K562 (cell line): ENCODE results near the gene IRAK3. TPM values are rescaled to one million over a fixed set of nuclear protein-coding genes. Genes with fewer than 3 reads are reported as not detected.

Source experiments
- ATF1 ChIP-seq, 2 experiments: fragments of 450-650 bp in 1 of 2; IDR thresholded peaks; 2 replicates each; pipeline ENCODE4 v1.6.1; 2016; ENCODE audit warnings: missing compliant biosample characterization in 1 of 2, missing genetic modification characterization in 1 of 2
- ATF6 ChIP-seq: sonication (generic); formaldehyde crosslinking; IDR thresholded peaks from 2 replicates; pipeline ENCODE4 v1.4.0; 2020; ENCODE audit warnings: mild to moderate bottlenecking, missing genetic modification reagents
- C11orf30 ChIP-seq: fragments of 450-650 bp; IDR thresholded peaks from 2 replicates; pipeline ENCODE4 v1.6.1; 2016; ENCODE audit warnings: low read depth, mild to moderate bottlenecking
- CBX3 ChIP-seq, 2 experiments: IDR thresholded peaks; 1 replicate in 1 of 2; 2 replicates in 1 of 2; pipeline ENCODE4 v1.6.1; 2012; ENCODE audit warnings: inconsistent platforms in 2 of 2, low read length in 2 of 2, borderline replicate concordance in 1 of 2, control low read depth in 1 of 2
- CEBPB ChIP-seq: fragments of 450-650 bp; IDR thresholded peaks from 2 replicates; pipeline ENCODE4 v1.6.1; 2016; ENCODE audit warnings: missing genetic modification characterization, missing compliant biosample characterization
- E2F4 ChIP-seq: sonication (generic); formaldehyde crosslinking; IDR thresholded peaks from 2 replicates; pipeline ENCODE4 v1.8.0; 2022; ENCODE audit warnings: mild to moderate bottlenecking, low read depth, missing genetic modification reagents
- GABPB1 ChIP-seq: sonication (generic); formaldehyde crosslinking; IDR thresholded peaks from 2 replicates; pipeline ENCODE4 v1.8.0; 2022; ENCODE audit warnings: mild to moderate bottlenecking, missing genetic modification reagents
- GATAD2A ChIP-seq: fragments of 450-650 bp; IDR thresholded peaks from 2 replicates; pipeline ENCODE4 v1.6.1; 2017
- MAFK ChIP-seq: IDR thresholded peaks from 2 replicates; pipeline ENCODE4 v1.6.1; 2011; ENCODE audit warnings: low read length, improper control_type of control experiment
- NFE2 ChIP-seq: IDR thresholded peaks from 2 replicates; pipeline ENCODE4 v1.6.1; 2014; ENCODE audit warnings: antibody characterized with exemption, low read depth
- NUFIP1 ChIP-seq: fragments of 450-650 bp; IDR thresholded peaks from 2 replicates; pipeline ENCODE4 v1.6.1; 2018; ENCODE audit not compliant: partially characterized antibody
- POU5F1 ChIP-seq: fragments of 150-350 bp; IDR thresholded peaks from 2 replicates; pipeline ENCODE4 v1.6.1; 2014; ENCODE audit warnings: borderline replicate concordance, low read length, low read depth, mild to moderate bottlenecking; ENCODE audit not compliant: partially characterized antibody
- PYGO2 ChIP-seq: fragments of 450-650 bp; IDR thresholded peaks from 2 replicates; pipeline ENCODE4 v1.6.1; 2016; ENCODE audit warnings: mild to moderate bottlenecking, missing genetic modification characterization, moderate library complexity, missing compliant biosample characterization
- RBM17 ChIP-seq: fragments of 200-400 bp; formaldehyde crosslinking; IDR thresholded peaks from 2 replicates; pipeline ENCODE4 v1.6.1; 2017; ENCODE audit warnings: low read depth, mild to moderate bottlenecking, low read length, borderline replicate concordance
- XRCC4 ChIP-seq: IDR thresholded peaks from one replicate; pipeline ENCODE4 v1.6.1; 2011; ENCODE audit not compliant: insufficient read depth, insufficient read length; ENCODE audit errors: extremely low read depth
- ZNF253 ChIP-seq: fragments of 250-450 bp; sonication (Bioruptor Pico); conservative IDR thresholded peaks from 2 replicates; pipeline ENCODE4 v1.6.1; 2021; ENCODE audit warnings: mild to moderate bottlenecking
- ZNF316 ChIP-seq: fragments of 450-650 bp; IDR thresholded peaks from 2 replicates; pipeline ENCODE4 v1.6.1; 2016
- polyA plus RNA-seq, 8 experiments: library from polyadenylated mRNA; depleted of rRNA in 4 of 8; stranded (reverse) in 5 of 8; unstranded in 3 of 8; fragments of >200 nt; fragmentation: Nextera tagmentation in 2 of 8; fragmentation: Illumina TruSeq in 1 of 8; extraction: Ambion mirVana in 2 of 8; extraction: Trizol in 1 of 8; gene quantifications; 2 replicates each; pipeline versions ENCODE4 v1.2.1 to v1.2.3, GENCODE V29; 2011 to 2014; ENCODE audit warnings: inconsistent platforms in 1 of 8, missing spikeins in 1 of 8
- total RNA-seq, 7 experiments: library from RNA; depleted of rRNA in 6 of 7; stranded (reverse); fragments of >200 nt in 6 of 7; fragmentation: Illumina TruSeq in 2 of 7; extraction: Trizol in 2 of 7; gene quantifications; 2 replicates each; pipeline versions ENCODE4 v1.2.1 to v1.2.3, GENCODE V29; 2011 to 2021; ENCODE audit warnings: low replicate concordance in 1 of 7
- TF ChIP-seq, protein P1 (sequence below): IDR thresholded peaks from 2 replicates; pipeline ENCODE4 v1.6.1; 2014; ENCODE audit warnings: antibody characterized with exemption

Gene IRAK3
- total and polyA plus RNA-seq, 9 of the 15 experiments (the other 6 are each of a cell fraction or from before 2014, with no cell fraction given) = 0.06 to 0.09 (median 0.07) TPM; not detected in 6

GRCh38 chr12:66169221-66170170, 19.5 kb upstream of the IRAK3 start, which contains the start of gene TMBIM4 (continued):
- peak; percentile 97 for TF ChIP-seq CEBPB
- no peak for TF ChIP-seq POU5F1
- TF ChIP-seq XRCC4 = no peak
- TF ChIP-seq MAFK = no peak
- TF ChIP-seq RBM17 = no peak
- no peak for TF ChIP-seq PYGO2 (tag)
- peak; percentile 72 for TF ChIP-seq C11orf30
- no peak for TF ChIP-seq ZNF253 (CRISPR knock-in tag)
- TF ChIP-seq, protein P1, sequence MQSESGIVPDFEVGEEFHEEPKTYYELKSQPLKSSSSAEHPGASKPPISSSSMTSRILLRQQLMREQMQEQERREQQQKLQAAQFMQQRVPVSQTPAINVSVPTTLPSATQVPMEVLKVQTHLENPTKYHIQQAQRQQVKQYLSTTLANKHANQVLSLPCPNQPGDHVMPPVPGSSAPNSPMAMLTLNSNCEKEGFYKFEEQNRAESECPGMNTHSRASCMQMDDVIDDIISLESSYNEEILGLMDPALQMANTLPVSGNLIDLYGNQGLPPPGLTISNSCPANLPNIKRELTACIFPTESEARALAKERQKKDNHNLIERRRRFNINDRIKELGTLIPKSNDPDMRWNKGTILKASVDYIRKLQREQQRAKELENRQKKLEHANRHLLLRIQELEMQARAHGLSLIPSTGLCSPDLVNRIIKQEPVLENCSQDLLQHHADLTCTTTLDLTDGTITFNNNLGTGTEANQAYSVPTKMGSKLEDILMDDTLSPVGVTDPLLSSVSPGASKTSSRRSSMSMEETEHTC = peak; percentile 43; the same call in 1 of the 2 replicates
- TF ChIP-seq GATAD2A = peak; percentile 29; the same call in 1 of the 2 replicates
- TF ChIP-seq ATF1 (CRISPR knock-in tag; IDR thresholded peaks at IDR 0.05) = 0 out of 2 replicates have a peak, but pooled peaks have one; percentile 31
- peak; percentile 88 for TF ChIP-seq ATF1 (tag; IDR thresholded peaks at IDR 0.05)
- TF ChIP-seq CBX3 (IDR thresholded peaks at IDR 0.05; ENCODE audit: borderline replicate concordance in 1 of 2, low read length in 2 of 2) = 0 out of 3 replicates have a peak, but pooled peaks of 1 of the 2 experiments have one; percentile 6
- TF ChIP-seq NFE2 = 0 out of 2 replicates have a peak, but pooled peaks have one; percentile 8
- peak; percentile 38 for TF ChIP-seq ZNF316
- TF ChIP-seq E2F4 (CRISPR knock-in tag) = no peak
- TF ChIP-seq NUFIP1 = no peak
- no peak for TF ChIP-seq ATF6 (CRISPR knock-in tag)
- peak; percentile 91 for TF ChIP-seq GABPB1 (CRISPR knock-in tag)
